Spleen (tissue), 11 donors: ENCODE results near the gene KCNQ4. TPM values are rescaled to one million over a fixed set of nuclear protein-coding genes. Genes with fewer than 3 reads are reported as not detected.

Source experiments
- DNase-seq: peaks from one replicate; pipeline ENCODE4 v3.0.0-alpha.2; 2020
- H3K27ac ChIP-seq, 8 donors: fragments of 200-600 bp; sonication (generic) in 7 of 8; 1 replicate in 4 of 8; 2 replicates in 4 of 8; pipeline versions ENCODE4 v1.5.0 to v1.8.0; 2016 to 2021; ENCODE audit warnings: inconsistent platforms in 4 of 8, mild to moderate bottlenecking in 4 of 8, moderate library complexity in 1 of 8
- H3K27me3 ChIP-seq, 7 donors: fragments of 200-600 bp; sonication (generic) in 6 of 7; replicated peaks in 1 of 7; 1 replicate in 4 of 7; 2 replicates in 3 of 7; pipeline versions ENCODE4 v1.5.0 to v1.8.0; 2016 to 2021; ENCODE audit warnings: inconsistent platforms in 3 of 7, mild to moderate bottlenecking in 1 of 7
- H3K36me3 ChIP-seq, 6 donors: fragments of 200-600 bp; sonication (generic) in 5 of 6; 1 replicate in 4 of 6; 2 replicates in 2 of 6; pipeline versions ENCODE4 v1.5.0 to v1.8.0; 2016 to 2021; ENCODE audit warnings: inconsistent platforms in 2 of 6
- H3K4me1 ChIP-seq, 6 donors: fragments of 200-600 bp; sonication (generic) in 5 of 6; 1 replicate in 3 of 6; 2 replicates in 3 of 6; pipeline versions ENCODE4 v1.5.0 to v1.8.0; 2016 to 2021; ENCODE audit warnings: inconsistent platforms in 3 of 6
- H3K4me3 ChIP-seq, 8 donors: fragments of 200-600 bp; sonication (generic) in 7 of 8; 1 replicate in 4 of 8; 2 replicates in 4 of 8; pipeline versions ENCODE4 v1.5.0 to v1.8.0; 2016 to 2021; ENCODE audit warnings: inconsistent platforms in 4 of 8, mild to moderate bottlenecking in 4 of 8, moderate library complexity in 2 of 8
- H3K9me3 ChIP-seq, 8 donors: fragments of 200-600 bp; sonication (generic) in 7 of 8; 1 replicate in 4 of 8; 2 replicates in 4 of 8; pipeline versions ENCODE4 v1.5.0 to v1.8.0; 2016 to 2021; ENCODE audit warnings: inconsistent platforms in 4 of 8
- POLR2A ChIP-seq, 3 donors: fragments of 450-650 bp; IDR thresholded peaks; one replicate each; pipeline ENCODE4 v1.5.1; 2017; ENCODE audit warnings: antibody characterized with exemption in 3 of 3, mild to moderate bottlenecking in 1 of 3
- POLR2AphosphoS5 ChIP-seq, 3 donors: sonication (generic); formaldehyde crosslinking; IDR thresholded peaks; one replicate each; pipeline ENCODE4 v1.5.1; 2017; ENCODE audit warnings: antibody characterized with exemption in 3 of 3
- WGBS, 5 donors: extraction: QIAGEN DNeasy Blood & Tissue Kit in 3 of 5; methylation state at CpG; one replicate each; pipeline versions ENCODE4 v1.1.5 to v1.1.7; 2013 to 2018; 5-methylcytosine and 5-hydroxymethylcytosine counted together
- intact Hi-C: fragments of 100-400 bp; cut with DNase I; formaldehyde crosslinking; loops from one replicate; pipeline ENCODE4 v1.15.0; 2023; ENCODE audit warnings: low total_unique reads
- polyA plus RNA-seq, 3 donors: library from polyadenylated mRNA; stranded (reverse); fragments of 200-250 nt; gene quantifications; one replicate each; pipeline ENCODE4 v1.2.1, GENCODE V29; 2013
- total RNA-seq, 7 donors: library from RNA; depleted of rRNA in 3 of 7; stranded (reverse); fragments of >200 nt in 3 of 7; fragmentation: NEBNext Ultra II Directional in 4 of 7; extraction: Animal tissue kit (Norgen Biotek cat#: 25700) in 4 of 7; gene quantifications; one replicate each; pipeline versions ENCODE4 v1.1.0 to v1.2.1, GENCODE V29; 2016 to 2021
- TF ChIP-seq, protein P1 (sequence below), 11 experiments: fragments of 200-600 bp in 7 of 11; fragments of 450-650 bp in 4 of 11; sonication (generic) in 4 of 11; IDR thresholded peaks in 8 of 11; conservative IDR thresholded peaks in 3 of 11; 1 replicate in 7 of 11; 2 replicates in 4 of 11; pipeline versions ENCODE4 v1.4.0 to v1.8.0; 2016 to 2021; ENCODE audit warnings: antibody characterized with exemption in 11 of 11, inconsistent platforms in 4 of 11, mild to moderate bottlenecking in 1 of 11
- donor health status: healthy with polysubstance abuse.
- donor health status: DM: no; HTN: no; CAD: no; lungs with moderate emphysema.
- donor health status: DM: no; HTN: no; CAD: no.
- donor health status: Bipolar disorder and iron deficiency.
- donor health status: healthy.
- donor health status: DM: no; HTN: no; CAD: no.
- donor health status: DM: yes; HTN: yes; CAD: no.

The KCNQ4 gene
- total and polyA plus RNA-seq, 10 donors = 0.09 to 0.54 (median 0.25) TPM

DNA sequence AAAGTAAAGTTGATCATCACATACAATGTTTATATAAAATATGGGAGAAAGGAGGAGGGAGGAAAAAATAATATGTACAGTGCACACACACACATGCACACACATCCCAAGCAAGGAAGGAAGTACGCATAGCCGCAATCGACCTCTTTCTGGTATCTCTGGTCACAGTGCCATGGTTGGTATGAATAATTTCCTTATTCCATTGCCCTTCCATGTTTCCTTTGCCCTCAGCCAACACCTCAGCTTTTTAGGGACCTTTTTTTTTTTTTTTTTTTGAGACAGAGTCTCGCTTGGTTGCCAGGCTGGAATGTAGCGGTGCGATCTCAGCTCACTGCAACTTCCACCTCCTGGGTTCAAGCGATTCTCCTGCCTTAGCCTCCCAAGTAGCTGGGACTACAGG is 58.0 kb downstream of the KCNQ4 start:
- 60 to 84% (median 70%) methylated on average over 7 of the region's 7 CpGs for WGBS, 5 donors
- Histone ChIP-seq H3K4me1 (peaks cover 0 to 18% (median 5%) of the 10 kb centered on the region in 6 donors), H3K27ac (no peak overlapping the region), H3K27me3 (peaks cover 0 to 17% (median 0%) of the 10 kb centered on the region in 7 donors), H3K36me3 (no peaks in the 10 kb centered on the region), H3K4me3 (no peak overlapping the region), H3K9me3 (peaks cover 0 to 7% (median 2%) of the 10 kb centered on the region in 8 donors)
- intact Hi-C loops = no loop called here
- no peak for TF ChIP-seq POLR2A (IDR thresholded peaks at IDR 0.05)
- TF ChIP-seq, protein P1, sequence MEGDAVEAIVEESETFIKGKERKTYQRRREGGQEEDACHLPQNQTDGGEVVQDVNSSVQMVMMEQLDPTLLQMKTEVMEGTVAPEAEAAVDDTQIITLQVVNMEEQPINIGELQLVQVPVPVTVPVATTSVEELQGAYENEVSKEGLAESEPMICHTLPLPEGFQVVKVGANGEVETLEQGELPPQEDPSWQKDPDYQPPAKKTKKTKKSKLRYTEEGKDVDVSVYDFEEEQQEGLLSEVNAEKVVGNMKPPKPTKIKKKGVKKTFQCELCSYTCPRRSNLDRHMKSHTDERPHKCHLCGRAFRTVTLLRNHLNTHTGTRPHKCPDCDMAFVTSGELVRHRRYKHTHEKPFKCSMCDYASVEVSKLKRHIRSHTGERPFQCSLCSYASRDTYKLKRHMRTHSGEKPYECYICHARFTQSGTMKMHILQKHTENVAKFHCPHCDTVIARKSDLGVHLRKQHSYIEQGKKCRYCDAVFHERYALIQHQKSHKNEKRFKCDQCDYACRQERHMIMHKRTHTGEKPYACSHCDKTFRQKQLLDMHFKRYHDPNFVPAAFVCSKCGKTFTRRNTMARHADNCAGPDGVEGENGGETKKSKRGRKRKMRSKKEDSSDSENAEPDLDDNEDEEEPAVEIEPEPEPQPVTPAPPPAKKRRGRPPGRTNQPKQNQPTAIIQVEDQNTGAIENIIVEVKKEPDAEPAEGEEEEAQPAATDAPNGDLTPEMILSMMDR (IDR thresholded peaks at IDR 0.05 in 8 of 11, conservative IDR thresholded peaks at IDR 0.05 in 3 of 11) = no peak
- no peak for TF ChIP-seq POLR2AphosphoS5 (IDR thresholded peaks at IDR 0.05)
- peak; percentile 1 for DNase-seq

GRCh38 chr1:40842207-40842606 is 58.6 kb downstream of the KCNQ4 start:
- intact Hi-C loops = no loop called here
- Histone ChIP-seq H3K27me3 (peaks cover 0 to 17% (median 0%) of the 10 kb centered on the region in 7 donors), H3K27ac (no peak overlapping the region), H3K9me3 (peaks cover 0 to 7% (median 2%) of the 10 kb centered on the region in 8 donors), H3K4me3 (no peak overlapping the region), H3K36me3 (no peaks in the 10 kb centered on the region), H3K4me1 (peaks cover 0 to 18% (median 5%) of the 10 kb centered on the region in 6 donors)
- peak; percentile 1 for DNase-seq
- TF ChIP-seq, protein P1 (IDR thresholded peaks at IDR 0.05 in 8 of 11, conservative IDR thresholded peaks at IDR 0.05 in 3 of 11) = no peak
- no peak for TF ChIP-seq POLR2AphosphoS5 (IDR thresholded peaks at IDR 0.05)
- TF ChIP-seq POLR2A (IDR thresholded peaks at IDR 0.05) = no peak
- 69 to 96% (median 73%) methylated on average over 4 of the region's 4 CpGs for WGBS, 5 donors

DNA sequence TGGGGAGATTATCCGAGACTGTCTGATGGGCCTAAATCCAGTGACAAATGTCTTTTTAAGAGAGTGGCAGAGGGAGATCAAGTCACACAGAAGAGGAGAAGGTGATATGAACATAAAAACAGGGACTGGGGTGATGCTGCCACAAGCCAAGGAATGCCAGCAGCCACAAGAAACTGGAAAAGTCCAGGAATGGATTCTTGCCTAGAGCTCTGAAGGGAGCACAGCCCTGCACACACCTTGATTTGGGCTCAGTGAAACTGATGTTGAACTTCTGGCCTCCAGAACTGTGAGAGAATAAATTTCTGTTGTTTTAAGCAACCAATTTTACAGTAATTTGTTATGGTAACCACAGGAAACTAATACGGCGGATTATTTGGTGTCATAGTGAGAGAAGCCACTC is 59.1 kb downstream of the KCNQ4 start:
- intact Hi-C loops = no loop called here
- H3K4me3 ChIP-seq = no peak overlapping the region
- H3K27me3 ChIP-seq = peaks cover 0 to 13% (median 0%) of the 10 kb centered on the region in 7 donors
- no peaks in the 10 kb centered on the region for H3K36me3 ChIP-seq
- peaks cover 0 to 18% (median 5%) of the 10 kb centered on the region in 6 donors for H3K4me1 ChIP-seq
- H3K9me3 ChIP-seq = peaks cover 0 to 7% (median 2%) of the 10 kb centered on the region in 8 donors
- no peak for TF ChIP-seq POLR2A (IDR thresholded peaks at IDR 0.05)
- TF ChIP-seq POLR2AphosphoS5 (IDR thresholded peaks at IDR 0.05) = no peak
- TF ChIP-seq, protein P1 (IDR thresholded peaks at IDR 0.05 in 8 of 11, conservative IDR thresholded peaks at IDR 0.05 in 3 of 11) = no peak
- 95 to 99% (median 96%) methylated on average over 3 of the region's 3 CpGs for WGBS, 5 donors
- DNase-seq = peak; percentile 1
- H3K27ac ChIP-seq = no peak overlapping the region

- intact Hi-C loops = no loop called here
- peaks cover 0 to 7% (median 2%) of the 10 kb centered on the region in 8 donors for H3K9me3 ChIP-seq
- H3K36me3 ChIP-seq = no peaks in the 10 kb centered on the region
- peaks cover 0 to 21% (median 5%) of the 10 kb centered on the region in 6 donors for H3K4me1 ChIP-seq
- no peak overlapping the region for H3K27ac ChIP-seq
- TF ChIP-seq POLR2AphosphoS5 (IDR thresholded peaks at IDR 0.05) = no peak
- TF ChIP-seq, protein P1 (IDR thresholded peaks at IDR 0.05 in 8 of 11, conservative IDR thresholded peaks at IDR 0.05 in 3 of 11) = no peak
- TF ChIP-seq POLR2A (IDR thresholded peaks at IDR 0.05) = no peak
- DNase-seq = peak; percentile 6
- H3K4me3 ChIP-seq = no peak overlapping the region
- H3K27me3 ChIP-seq = peaks cover 0 to 7% (median 0%) of the 10 kb centered on the region in 7 donors
- WGBS, 5 donors = 62 to 87% (median 84%) methylated on average over 5 of the region's 5 CpGs
Observed at GRCh38 chr1:40844079-40844478, 60.5 kb downstream of the KCNQ4 start.
